Germinal center (tissue), 1 donor: ENCODE data around the gene HAUS3.
"Not testable (repeated sequence)": the region's sequence is repeated elsewhere in the genome, so short reads cannot be mapped to it uniquely, and the experiment has no call there.

Source experiments
- DNase-seq: peaks from one replicate; pipeline ENCODE4 v3.0.0; 2012; ENCODE audit warnings: mixed read lengths, low spot score

Gene HAUS3

GRCh38 chr4:2275546-2276251, 33.8 kb upstream of the HAUS3 start:
- no peak for DNase-seq

DNA sequence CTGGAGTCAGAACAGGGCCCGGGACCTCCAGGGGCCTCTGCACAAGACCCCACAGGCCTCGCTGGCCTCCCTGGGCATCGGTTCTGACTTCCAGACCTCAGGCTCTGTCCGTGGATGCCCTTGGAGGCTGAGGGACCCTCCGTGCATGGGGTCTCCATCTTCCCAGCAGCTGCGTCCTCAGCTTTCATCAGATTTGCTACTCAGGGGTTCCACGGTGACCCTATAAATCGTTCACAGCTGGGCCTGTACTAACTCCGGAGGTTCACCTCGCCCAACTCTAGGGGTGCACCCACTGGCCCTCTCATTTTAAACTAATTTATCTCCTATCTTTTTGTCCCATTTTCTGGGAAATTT, 33.1 kb upstream of the HAUS3 start:
- not testable (repeated sequence) for DNase-seq

DNA sequence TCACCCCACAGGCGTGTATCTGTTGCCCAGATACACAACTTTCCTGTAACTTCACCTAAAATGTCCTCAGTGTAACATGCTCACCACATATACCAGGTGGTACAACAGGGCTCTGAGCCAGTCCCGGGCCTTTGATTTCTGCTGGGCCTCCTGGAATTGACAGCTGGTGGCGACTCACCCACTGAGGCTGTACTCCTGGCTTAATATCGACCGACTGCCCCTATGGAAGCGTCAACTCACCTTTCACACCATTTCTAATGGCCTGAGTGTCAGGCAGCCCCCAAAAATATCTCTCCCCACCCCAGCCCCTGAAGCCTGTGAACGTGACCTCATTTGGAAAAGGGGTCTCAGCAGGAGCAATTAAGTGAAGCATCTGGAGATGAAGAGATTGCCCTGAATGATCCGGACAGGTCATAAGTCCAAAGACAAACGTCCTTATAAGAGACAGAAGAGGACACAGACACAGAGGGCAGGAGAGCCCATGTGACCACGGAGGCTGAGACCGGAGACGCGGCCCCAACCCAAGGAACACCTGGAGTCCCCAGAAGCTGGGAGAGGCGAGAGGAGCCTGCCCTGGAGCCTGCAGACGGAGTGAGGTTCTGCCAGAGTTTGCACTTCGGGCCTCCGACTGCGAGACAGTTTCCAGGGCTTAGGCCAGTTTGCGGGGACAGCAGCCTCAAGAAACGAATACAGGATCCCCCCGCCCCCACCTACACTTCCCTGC, 32.6 kb upstream of the HAUS3 start:
- no peak for DNase-seq

GRCh38 chr4:2273657-2274319, 31.9 kb upstream of the HAUS3 start:
- no peak for DNase-seq

DNA sequence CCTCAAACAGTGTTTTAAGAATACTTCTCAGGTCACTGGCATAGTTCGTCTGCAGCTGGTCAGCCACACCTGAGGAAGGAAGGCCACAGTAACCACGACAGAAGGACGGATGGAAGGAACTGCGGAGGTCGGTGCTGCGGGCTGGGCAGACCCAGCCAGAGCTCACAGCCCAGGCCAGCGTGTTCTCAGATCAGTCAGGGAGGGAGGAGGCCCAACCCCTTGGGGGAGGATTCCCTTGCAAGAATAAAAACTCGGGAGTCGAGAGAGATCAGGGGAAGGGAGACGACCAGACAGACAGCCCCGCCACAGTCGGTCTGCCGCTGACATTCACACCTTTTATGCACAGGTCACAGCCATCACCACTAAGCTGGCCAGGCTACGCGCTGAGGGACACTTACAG, 31.3 kb upstream of the HAUS3 start:
- no peak for DNase-seq

- no peak for DNase-seq
Measured at GRCh38 chr4:2272828-2273120, 30.9 kb upstream of the HAUS3 start.

DNA sequence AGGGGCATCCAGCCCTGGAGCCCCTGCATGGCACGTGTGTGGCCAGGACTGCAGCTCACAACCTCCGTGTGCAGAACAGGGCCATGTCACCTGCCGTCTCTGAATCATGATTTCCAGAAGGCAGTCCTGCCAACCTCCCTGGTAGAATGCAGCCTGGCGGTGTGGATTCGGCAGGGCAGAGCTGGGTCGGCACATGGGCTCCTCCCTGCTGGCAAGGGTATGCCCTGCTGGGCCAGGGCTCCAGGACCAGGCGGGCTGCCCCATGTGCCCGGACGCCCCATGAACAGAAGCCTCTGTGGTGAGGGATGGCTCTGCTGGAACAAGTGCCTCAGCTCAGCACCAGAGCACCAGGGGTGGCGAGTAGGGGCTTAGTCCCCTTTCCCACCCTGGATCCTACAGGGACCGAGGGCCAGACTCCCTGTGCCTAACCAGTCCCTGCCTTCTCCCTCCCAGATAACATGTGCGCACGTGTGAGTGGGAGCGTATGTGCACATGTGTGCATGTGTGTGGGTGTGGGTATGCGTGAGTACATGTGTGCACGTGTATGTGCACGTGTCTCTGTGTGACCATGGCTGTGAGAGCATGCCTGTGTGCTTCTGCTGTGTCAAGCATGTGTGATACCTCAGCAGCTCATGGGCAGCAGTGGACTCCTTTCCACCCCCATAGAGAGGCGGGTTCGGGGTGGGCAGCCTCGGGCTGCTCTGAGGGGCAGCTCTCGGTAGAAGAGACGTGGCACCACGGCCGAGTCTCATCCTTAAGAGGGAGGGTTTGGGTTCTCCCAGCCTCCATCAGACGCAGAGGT, 30.3 kb upstream of the HAUS3 start:
- no peak for DNase-seq

DNA sequence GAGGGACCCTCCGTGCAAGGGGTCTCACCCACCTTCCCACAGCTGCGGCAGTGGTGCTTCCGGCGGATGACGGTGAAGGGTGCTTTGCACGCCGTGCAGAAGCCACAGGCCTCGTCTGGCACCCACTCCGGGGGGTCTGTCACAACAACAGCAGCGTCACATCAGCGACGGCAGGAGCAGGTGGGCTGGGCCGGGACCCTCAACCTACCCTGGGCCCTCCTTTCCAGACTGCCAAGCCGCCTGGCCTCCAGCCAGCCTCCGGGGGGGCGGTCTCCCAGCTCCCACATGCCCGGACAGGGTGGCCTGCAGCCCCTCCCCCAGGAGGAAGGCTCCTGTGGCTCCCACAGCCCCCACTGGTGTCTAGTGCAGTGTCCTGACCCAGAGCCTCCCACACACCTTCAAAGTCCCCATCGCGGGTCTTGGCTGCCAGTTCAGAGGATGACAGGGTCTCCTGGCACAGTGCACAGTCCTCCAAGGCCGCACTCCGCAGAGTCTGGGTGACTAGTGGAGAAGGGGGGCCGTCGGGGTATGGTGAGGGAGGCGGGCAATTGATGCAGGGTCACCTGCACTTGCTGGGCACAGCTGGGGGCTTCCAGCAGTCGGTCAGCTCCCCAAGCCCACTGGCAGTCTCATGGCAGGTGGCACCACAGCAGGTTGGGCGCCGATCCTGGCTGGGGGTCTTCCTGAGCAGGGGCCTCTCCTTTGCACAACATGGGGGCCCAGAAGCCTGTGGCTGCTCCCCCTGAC, 29.5 kb upstream of the HAUS3 start:
- DNase-seq = no peak

- DNase-seq = no peak
Measured at GRCh38 chr4:2270341-2271165, 28.6 kb upstream of the HAUS3 start.

DNA sequence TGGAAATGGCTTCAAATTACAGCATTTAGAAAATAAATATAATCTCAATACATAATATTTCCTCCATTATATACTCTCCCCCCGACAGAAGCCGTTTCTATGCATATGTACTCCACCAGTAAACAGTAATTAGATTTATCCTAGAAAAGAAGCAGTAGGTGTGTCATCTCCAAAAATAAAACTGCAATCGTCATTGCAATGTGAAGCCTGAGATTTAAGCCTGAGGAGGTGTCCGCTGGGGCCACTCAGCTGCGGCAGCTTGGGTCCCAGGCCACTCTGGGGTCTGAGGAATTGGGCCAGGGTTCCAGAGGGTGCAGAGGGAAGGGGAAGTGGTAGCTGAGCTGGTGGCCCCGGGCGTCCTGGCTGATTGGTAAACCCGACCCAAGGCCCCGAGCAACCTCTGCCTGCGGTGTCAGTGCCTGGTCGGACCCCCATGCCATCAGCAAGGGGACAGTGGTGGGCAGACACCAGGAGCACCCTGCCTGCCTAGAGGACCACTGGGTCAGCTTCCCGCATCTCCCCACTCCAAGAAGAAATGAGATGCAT, 27.8 kb upstream of the HAUS3 start:
- DNase-seq = no peak

DNA sequence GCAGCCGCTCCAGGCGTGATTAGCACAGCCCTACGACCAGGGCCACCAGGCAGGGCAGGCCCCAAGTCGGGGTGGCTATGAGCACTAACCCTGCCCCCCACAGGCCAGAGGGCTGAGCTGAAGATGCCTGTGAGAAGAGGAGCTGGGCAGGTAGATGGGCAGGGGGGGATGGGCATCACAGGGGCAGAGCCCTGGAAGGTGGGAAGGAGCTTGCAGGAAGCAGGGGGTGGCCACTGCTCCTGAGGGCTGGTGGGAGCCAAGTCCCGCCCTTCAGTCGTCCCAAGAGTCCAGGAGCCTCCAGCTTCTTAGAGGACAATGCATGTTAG, 27.2 kb upstream of the HAUS3 start:
- no peak for DNase-seq

DNA sequence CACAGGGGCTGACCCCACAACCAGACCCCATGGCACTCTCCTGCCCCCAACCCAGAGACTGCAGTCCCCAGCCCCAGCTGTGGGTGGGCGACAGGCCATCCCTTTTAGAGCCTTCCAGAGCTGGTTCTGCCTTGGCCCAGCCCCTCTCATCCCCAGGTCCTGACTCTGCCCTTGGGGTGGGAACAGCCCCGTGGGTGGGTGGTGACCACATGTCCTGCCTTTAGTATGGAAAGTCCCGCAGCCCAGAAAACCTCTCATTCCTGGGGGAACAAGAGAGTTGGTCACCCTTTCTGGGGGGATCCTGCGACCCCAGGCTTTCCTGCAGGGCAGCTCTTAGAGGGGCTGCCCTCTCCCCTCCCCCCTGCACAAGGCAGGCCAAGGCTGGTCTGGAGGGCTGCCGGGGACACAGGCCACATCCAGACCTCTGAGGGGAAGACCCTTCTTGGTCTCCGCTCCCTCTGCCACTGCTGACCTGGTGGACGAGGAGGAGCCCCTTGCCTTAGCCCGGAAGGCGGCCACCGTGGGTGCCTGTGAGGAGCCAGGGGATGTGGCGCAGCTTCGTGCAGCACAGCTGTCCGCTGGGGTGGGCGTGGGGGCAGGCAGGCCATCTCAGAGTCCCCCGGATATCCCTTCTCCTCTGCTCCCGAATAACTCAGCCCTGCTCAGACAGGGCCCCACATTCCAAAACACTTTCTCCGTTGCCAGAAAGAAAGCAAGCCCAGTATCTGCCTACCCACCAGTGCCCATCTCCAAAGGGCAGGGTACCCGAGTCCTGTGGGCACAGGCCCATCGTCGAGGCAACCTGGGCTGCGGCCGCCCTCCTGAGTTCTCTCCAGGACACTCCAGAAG, 26.7 kb upstream of the HAUS3 start:
- DNase-seq = no peak

DNA sequence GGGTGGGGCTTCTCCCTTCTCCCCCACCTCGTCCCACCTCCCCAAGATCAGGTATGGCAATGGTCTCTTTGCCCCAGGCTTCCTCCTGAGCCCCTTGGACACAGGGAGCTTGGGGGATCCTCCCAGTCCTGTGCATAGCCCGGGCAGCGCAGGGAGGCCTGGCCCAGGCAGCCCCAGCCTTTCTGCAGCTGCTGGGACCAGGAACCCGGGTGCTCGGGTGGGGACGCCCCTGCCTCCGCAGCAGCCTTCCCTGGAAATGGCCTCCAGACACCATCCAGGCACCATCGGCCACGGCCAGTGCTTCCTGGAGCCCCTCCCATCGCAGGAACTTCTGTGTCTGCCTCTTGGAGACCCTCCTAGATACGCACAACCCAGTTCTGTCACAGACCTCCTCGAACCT, 25.9 kb upstream of the HAUS3 start:
- DNase-seq = no peak

GRCh38 chr4:2267320-2267811, 25.4 kb upstream of the HAUS3 start:
- DNase-seq = no peak

- DNase-seq = no peak
Measured at GRCh38 chr4:2266821-2267220, 24.9 kb upstream of the HAUS3 start.

GRCh38 chr4:2266181-2266580, 24.3 kb upstream of the HAUS3 start:
- DNase-seq = no peak

GRCh38 chr4:2265113-2266110, 23.5 kb upstream of the HAUS3 start:
- DNase-seq = no peak

DNA sequence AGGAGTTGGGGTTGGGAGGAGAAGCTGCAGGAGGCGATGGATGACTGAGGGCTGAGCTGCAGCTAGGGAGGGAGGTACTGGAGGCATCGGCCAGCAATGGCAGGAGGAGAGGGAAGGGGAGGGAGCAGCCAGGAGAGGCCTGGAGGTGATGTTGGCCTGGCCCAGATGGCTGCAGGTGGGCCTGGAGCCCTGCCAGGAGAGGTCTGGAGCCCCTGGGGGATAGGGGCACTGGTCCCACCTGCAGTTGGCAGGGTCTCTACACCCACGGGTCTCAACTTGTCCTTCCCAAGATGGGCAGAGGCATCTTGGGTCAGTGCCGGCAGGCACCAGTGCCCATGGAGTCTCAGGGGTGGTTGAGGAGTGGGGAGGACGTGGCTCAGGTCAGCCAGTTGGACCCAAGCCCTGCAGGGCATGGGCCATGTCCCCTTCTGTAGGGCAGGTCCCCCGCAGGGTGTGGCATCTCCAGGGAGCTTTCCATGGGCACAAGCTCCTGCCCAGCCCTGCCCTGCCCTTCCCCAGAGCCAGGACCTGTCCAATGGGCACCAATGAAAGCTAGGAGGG, 22.6 kb upstream of the HAUS3 start:
- DNase-seq = no peak
